Endodermal cell (in vitro differentiated cells): ENCODE results near the gene PLET1. TPM values are rescaled to one million over a fixed set of nuclear protein-coding genes. Genes with fewer than 3 reads are reported as not detected.

Experiments
- DNase-seq: peaks from one replicate; pipeline ENCODE4 v3.0.0-alpha.2; 2017
- H3K27ac ChIP-seq: 2 replicates; pipeline ENCODE4 v1.5.1; 2013; ENCODE audit warnings: mild to moderate bottlenecking, low read depth, low read length, moderate library complexity
- H3K27me3 ChIP-seq: 2 replicates; pipeline ENCODE4 v1.6.1; 2013; ENCODE audit warnings: mild to moderate bottlenecking, low read length, moderate library complexity; ENCODE audit not compliant: insufficient read depth, control insufficient read depth, poor library complexity, severe bottlenecking
- H3K36me3 ChIP-seq: 2 replicates; pipeline ENCODE4 v1.7.0; 2013; ENCODE audit warnings: mild to moderate bottlenecking, low read length, moderate library complexity; ENCODE audit not compliant: control insufficient read depth, insufficient read depth
- H3K4me1 ChIP-seq: one replicate; pipeline ENCODE4 v1.7.0; 2013; ENCODE audit warnings: low read length; ENCODE audit not compliant: control insufficient read depth, insufficient read depth
- H3K4me3 ChIP-seq: 2 replicates; pipeline ENCODE4 v1.5.1; 2013; ENCODE audit warnings: mild to moderate bottlenecking, low read length, moderate library complexity
- H3K9ac ChIP-seq: 2 replicates; pipeline ENCODE4 v1.6.1; 2013; ENCODE audit warnings: mild to moderate bottlenecking, low read length, moderate library complexity; ENCODE audit not compliant: poor library complexity, severe bottlenecking; ENCODE audit errors: extremely low read depth
- H3K9me3 ChIP-seq: 2 replicates; pipeline ENCODE4 v1.6.1; 2013; ENCODE audit warnings: mild to moderate bottlenecking, low read length, moderate library complexity; ENCODE audit not compliant: control insufficient read depth
- H3K27ac Mint-ChIP-seq: 2 replicates; pipeline ENCODE4 v1.8.0; 2020; ENCODE audit warnings: mixed read lengths
- H3K27me3 Mint-ChIP-seq: 2 replicates; pipeline ENCODE4 v1.8.0; 2021; ENCODE audit warnings: mild to moderate bottlenecking, mixed read lengths; ENCODE audit not compliant: insufficient read depth
- H3K36me3 Mint-ChIP-seq: 2 replicates; pipeline ENCODE4 v1.8.0; 2020; ENCODE audit warnings: low read depth, mixed read lengths
- H3K4me1 Mint-ChIP-seq: 2 replicates; pipeline ENCODE4 v1.8.0; 2020; ENCODE audit warnings: mixed read lengths
- H3K4me3 Mint-ChIP-seq: 2 replicates; pipeline ENCODE4 v1.8.0; 2020; ENCODE audit warnings: mild to moderate bottlenecking, moderate library complexity, mixed read lengths
- H3K9me3 Mint-ChIP-seq: 2 replicates; pipeline ENCODE4 v1.8.0; 2020; ENCODE audit warnings: mild to moderate bottlenecking, mixed read lengths
- CTCF ChIP-seq: fragments of 200-600 bp; sonication (generic); conservative IDR thresholded peaks from 2 replicates; pipeline ENCODE4 v1.5.0; 2021; ENCODE audit warnings: antibody characterized with exemption, mild to moderate bottlenecking
- WGBS, 2 experiments: methylation state at CpG; one replicate each; pipeline versions ENCODE4 v1.1.5 to v1.1.7; 2013; ENCODE audit warnings: missing lambda C conversion rate in 2 of 2, mixed read lengths in 1 of 2; ENCODE audit not compliant: insufficient coverage in 1 of 2, insufficient read length in 1 of 2; 5-methylcytosine and 5-hydroxymethylcytosine counted together
- total RNA-seq, 2 donors: library from RNA; stranded (reverse); fragmentation: NEBNext Ultra II Directional in 1 of 2; extraction: Animal tissue kit (Norgen Biotek cat#: 25700) in 1 of 2; gene quantifications; 2 replicates in 1 of 2; 3 replicates in 1 of 2; pipeline ENCODE4 v1.2.1, GENCODE V29; 2021

The PLET1 gene
- total RNA-seq, 2 donors from 2014 or later, result not detected

- Mint-ChIP-seq H3K4me1 (peaks cover 13% of the 10 kb centered on the region), H3K36me3 (no peaks in the 10 kb centered on the region), H3K4me3 (no peak overlapping the region), H3K27ac (no peak overlapping the region), H3K27me3 (peaks cover 9% of the 10 kb centered on the region), H3K9me3 (no peaks in the 10 kb centered on the region)
- Histone ChIP-seq H3K36me3 (no peaks in the 10 kb centered on the region), H3K27ac (no peak overlapping the region), H3K9ac (no peak overlapping the region), H3K4me1 (no peaks in the 10 kb centered on the region), H3K27me3 (no peaks in the 10 kb centered on the region), H3K9me3 (no peaks in the 10 kb centered on the region), H3K4me3 (no peak overlapping the region)
- no peak for TF ChIP-seq CTCF
- no peak for DNase-seq
- WGBS, 2 experiments, result 91% methylated on average over 9 of the region's 9 CpGs; no CpG with 5 or more reads in 1 of the 2 experiments
These were observed 37.9 kb upstream of the PLET1 start for GRCh38 chr11:112298535-112298934.

- Mint-ChIP-seq H3K9me3 (no peaks in the 10 kb centered on the region), H3K27me3 (peaks cover 18% of the 10 kb centered on the region)
- 92% methylated on average over 4 to 7 of the region's 7 CpGs for WGBS, 2 experiments
These were observed 36.7 kb upstream of the PLET1 start for GRCh38 chr11:112297248-112297866.

GRCh38 chr11:112296044-112296443 is 35.4 kb upstream of the PLET1 start:
- Mint-ChIP-seq H3K4me1 (no peaks in the 10 kb centered on the region), H3K4me3 (no peak overlapping the region), H3K27ac (no peak overlapping the region), H3K27me3 (peaks cover 30% of the 10 kb centered on the region), H3K36me3 (no peaks in the 10 kb centered on the region), H3K9me3 (no peaks in the 10 kb centered on the region)
- Histone ChIP-seq H3K27me3 (peaks cover 18% of the 10 kb centered on the region), H3K36me3 (no peaks in the 10 kb centered on the region), H3K4me1 (no peaks in the 10 kb centered on the region), H3K27ac (no peak overlapping the region), H3K9ac (no peak overlapping the region), H3K9me3 (no peaks in the 10 kb centered on the region), H3K4me3 (no peak overlapping the region)
- 91 to 100% methylated on average over 3 to 4 of the region's 4 CpGs for whole genome bisulfite sequencing, 2 experiments
- TF ChIP-seq CTCF, result no peak
- DNase-seq, result no peak

More at GRCh38 chr11:112297248-112297866, 36.7 kb upstream of the PLET1 start:
- peaks cover 4% of the 10 kb centered on the region for H3K4me1 Mint-ChIP-seq
- no peak overlapping the region for H3K9ac ChIP-seq
- no peak overlapping the region for H3K4me3 ChIP-seq
- H3K36me3 Mint-ChIP-seq, result no peaks in the 10 kb centered on the region
- peaks cover 5% of the 10 kb centered on the region for H3K27me3 ChIP-seq
- H3K4me1 ChIP-seq, result no peaks in the 10 kb centered on the region
- H3K27ac ChIP-seq, result no peak overlapping the region
- H3K27ac Mint-ChIP-seq, result no peak overlapping the region
- no peaks in the 10 kb centered on the region for H3K9me3 ChIP-seq
- H3K36me3 ChIP-seq, result no peaks in the 10 kb centered on the region
- DNase-seq, result no peak
- no peak for TF ChIP-seq CTCF
- no peak overlapping the region for H3K4me3 Mint-ChIP-seq
